Lower leg skin (tissue), 4 donors: Measurements from ENCODE around the gene OBSCN. TPM values are rescaled to one million over a fixed set of nuclear protein-coding genes. Genes with fewer than 3 reads are reported as not detected.

ENCODE experiments used
- DNase-seq, 2 donors: peaks; one replicate each; pipeline ENCODE4 v3.0.0-alpha.2; 2019; ENCODE audit warnings: low spot score in 2 of 2
- H3K4me3 ChIP-seq: fragments of 200-600 bp; sonication (generic); 2 replicates; pipeline ENCODE4 v1.5.1; 2017; ENCODE audit warnings: mild to moderate bottlenecking, low read depth; ENCODE audit not compliant: poor library complexity, severe bottlenecking
- CTCF ChIP-seq, 3 donors: fragments of 450-650 bp; IDR thresholded peaks; one replicate each; pipeline ENCODE4 v1.5.1; 2016; ENCODE audit warnings: antibody characterized with exemption in 3 of 3, mild to moderate bottlenecking in 3 of 3, moderate library complexity in 2 of 3
- POLR2A ChIP-seq, 2 donors: fragments of 450-650 bp; IDR thresholded peaks; one replicate each; pipeline ENCODE4 v1.6.1; 2016 to 2017; ENCODE audit warnings: antibody characterized with exemption in 2 of 2, mild to moderate bottlenecking in 1 of 2, moderate library complexity in 1 of 2
- WGBS, 2 donors: methylation state at CpG; one replicate each; pipeline ENCODE4 v1.1.5; 2018; 5-methylcytosine and 5-hydroxymethylcytosine counted together
- intact Hi-C: fragments of 100-400 bp; cut with DNase I; formaldehyde crosslinking; loops from one replicate; pipeline ENCODE4 v1.15.0; 2023; ENCODE audit warnings: low total_unique reads
- total RNA-seq, 4 donors: library from RNA; depleted of rRNA; stranded (reverse); fragments of >200 nt; gene quantifications; one replicate each; pipeline ENCODE4 v1.1.0, GENCODE V29; 2016

Gene OBSCN
- total RNA-seq, 4 donors from 2014 or later: 7.4 to 39.2 (median 18.5) TPM

- H3K4me3 ChIP-seq: no peak overlapping the region
- no peak for TF ChIP-seq CTCF (IDR thresholded peaks at IDR 0.05)
- TF ChIP-seq POLR2A (IDR thresholded peaks at IDR 0.05): no peak
- WGBS, 2 donors: 63 to 67% methylated on average over 4 of the region's 4 CpGs
- intact Hi-C loops: no loop called here
- no peak for DNase-seq
Observed at GRCh38 chr1:228358039-228358763, 150.4 kb downstream of the OBSCN start.

- 85 to 91% methylated on average over 19 of the region's 19 CpGs for whole genome bisulfite sequencing, 2 donors
- DNase-seq: no peak
- H3K4me3 ChIP-seq: no peak overlapping the region
- TF ChIP-seq CTCF (IDR thresholded peaks at IDR 0.05) (no peak), POLR2A (IDR thresholded peaks at IDR 0.05) (no peak)
- intact Hi-C loops: no loop called here
Observed at GRCh38 chr1:228358764-228359612, 151.1 kb downstream of the OBSCN start.

- no peak for DNase-seq
- H3K4me3 ChIP-seq: no peak overlapping the region
- 91 to 93% methylated on average over 31 to 40 of the region's 45 CpGs for WGBS, 2 donors
- TF ChIP-seq CTCF (IDR thresholded peaks at IDR 0.05) (no peak), POLR2A (IDR thresholded peaks at IDR 0.05) (no peak)
- intact Hi-C loops: no loop called here
Observed at GRCh38 chr1:228359613-228360532, 152.0 kb downstream of the OBSCN start.

GRCh38 chr1:228360533-228361313, 152.9 kb downstream of the OBSCN start:
- 95% methylated on average over 17 to 18 of the region's 19 CpGs for WGBS, 2 donors
- intact Hi-C loops: no loop called here
- no peak for TF ChIP-seq POLR2A (IDR thresholded peaks at IDR 0.05)
- TF ChIP-seq CTCF (IDR thresholded peaks at IDR 0.05): no peak
- H3K4me3 ChIP-seq: no peak overlapping the region
- peak in 1 of 2 donors; percentile 76 for DNase-seq
